ENCODE results near the gene C17orf67.
"Not testable (repeated sequence)": the region's sequence is repeated elsewhere in the genome, so short reads cannot be mapped to it uniquely, and the experiment has no call there.

Gene C17orf67

GRCh38 chr17:56773124-56773523 lies 60.6 kb downstream of the C17orf67 start:
- DNase-seq (ENCODE audit: low read depth) = no peak

DNA sequence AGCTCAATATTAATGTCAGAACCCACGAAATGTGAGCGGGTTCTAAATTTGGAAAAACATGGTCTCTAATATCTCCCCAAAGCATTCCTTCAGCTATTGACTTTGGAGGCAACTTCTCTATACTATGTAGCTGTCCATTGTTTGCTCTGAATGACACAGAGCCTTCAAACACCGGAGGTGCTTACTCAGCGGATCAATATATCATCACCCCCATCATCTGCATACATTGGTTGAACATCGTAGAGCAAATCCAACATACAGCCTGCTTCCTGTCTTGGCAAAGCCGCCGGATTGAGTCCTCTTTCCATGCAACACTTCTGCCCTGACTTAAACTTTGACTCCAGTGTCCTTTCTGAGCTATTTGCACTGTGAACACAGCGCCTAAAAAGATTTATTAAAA lies 61.3 kb downstream of the C17orf67 start:
- no peak for DNase-seq (ENCODE audit: low read depth)

- no peak for DNase-seq (ENCODE audit: low read depth)
These were observed 61.7 kb downstream of the C17orf67 start for GRCh38 chr17:56771975-56772374.

DNA sequence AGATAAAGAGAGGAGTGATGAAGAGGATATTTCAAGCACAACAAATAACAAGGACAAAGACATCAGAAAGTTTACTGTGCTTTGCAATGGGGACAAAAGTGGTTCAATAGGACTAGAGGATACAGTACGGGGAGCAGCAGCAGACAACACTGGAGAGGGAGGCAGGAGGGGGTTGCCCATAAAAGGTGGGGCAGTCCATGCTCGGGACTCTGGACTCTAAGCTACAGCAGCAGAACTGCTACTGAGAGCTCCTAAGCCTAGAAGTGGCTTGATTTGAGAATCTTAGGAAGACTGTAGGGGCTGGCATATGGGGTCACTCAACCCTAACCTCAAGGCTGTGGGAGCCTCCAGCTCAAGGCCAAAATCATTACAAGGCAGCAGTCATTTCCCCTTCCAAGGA lies 62.2 kb downstream of the C17orf67 start:
- no peak for DNase-seq (ENCODE audit: low read depth)

DNA sequence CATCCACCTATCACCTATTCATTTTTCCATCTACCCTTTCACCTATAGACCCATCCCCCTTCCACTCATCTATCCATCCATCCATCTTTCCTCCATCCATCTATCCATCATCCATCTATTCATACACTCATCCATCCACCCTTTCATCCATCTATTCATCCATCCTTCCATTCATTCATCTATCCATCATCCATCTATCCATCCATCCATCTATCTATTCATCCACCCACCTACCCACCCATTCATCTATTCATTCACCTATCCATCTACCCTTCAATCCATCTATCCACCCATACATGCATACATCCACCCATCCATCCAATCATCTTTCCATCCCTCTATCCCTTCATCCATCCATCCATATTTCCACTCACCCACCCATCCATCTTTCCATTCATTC lies 63.3 kb downstream of the C17orf67 start:
- DNase-seq (ENCODE audit: low read depth) = no peak

DNA sequence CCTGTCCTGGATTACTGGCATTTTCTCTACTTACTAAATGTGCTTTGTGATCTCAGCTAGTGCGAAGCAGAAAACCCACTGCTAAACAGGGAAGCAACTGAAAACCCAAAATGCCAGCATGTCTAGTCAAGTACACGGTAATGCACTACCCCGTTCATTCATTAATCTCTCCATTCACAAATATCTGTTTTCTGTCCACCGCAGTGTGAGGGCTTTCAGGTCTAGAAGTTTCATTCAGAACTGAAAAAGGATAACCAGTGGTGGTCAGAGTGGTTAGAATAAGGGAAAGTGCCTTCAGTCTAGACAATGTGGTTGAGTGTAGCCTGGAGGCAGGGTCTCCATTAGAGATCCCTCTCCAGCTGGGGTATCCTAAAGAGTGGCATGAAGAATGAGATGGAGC lies 68.3 kb downstream of the C17orf67 start:
- no peak for DNase-seq (ENCODE audit: low read depth)

GRCh38 chr17:56762988-56763387 lies 70.7 kb downstream of the C17orf67 start:
- DNase-seq (ENCODE audit: low read depth) = no peak

DNA sequence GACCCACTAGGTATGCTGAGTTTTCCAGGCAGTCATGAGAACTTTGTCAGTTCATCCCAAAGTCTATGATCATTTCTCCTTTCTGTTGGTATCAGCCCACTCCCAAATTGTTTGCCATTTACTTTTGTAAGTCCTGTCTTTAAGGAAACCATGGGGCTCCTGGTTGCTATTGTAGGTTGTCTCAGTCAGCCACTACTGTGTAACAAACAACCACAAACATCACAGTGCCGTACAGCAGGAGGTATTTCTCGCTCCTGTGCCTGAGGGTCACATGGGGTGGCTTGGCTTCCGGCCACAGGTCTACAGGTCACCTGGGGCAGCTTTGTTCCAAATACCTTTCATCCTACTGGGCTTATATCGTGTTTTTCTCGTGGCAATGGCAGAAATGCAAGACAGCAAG lies 71.6 kb downstream of the C17orf67 start:
- DNase-seq (ENCODE audit: low read depth) = no peak

- no peak for DNase-seq (ENCODE audit: low read depth)
These were observed 72.3 kb downstream of the C17orf67 start for GRCh38 chr17:56761387-56761786.

GRCh38 chr17:56757611-56758010 lies 76.1 kb downstream of the C17orf67 start:
- not testable (repeated sequence) for DNase-seq (ENCODE audit: low read depth)

DNA sequence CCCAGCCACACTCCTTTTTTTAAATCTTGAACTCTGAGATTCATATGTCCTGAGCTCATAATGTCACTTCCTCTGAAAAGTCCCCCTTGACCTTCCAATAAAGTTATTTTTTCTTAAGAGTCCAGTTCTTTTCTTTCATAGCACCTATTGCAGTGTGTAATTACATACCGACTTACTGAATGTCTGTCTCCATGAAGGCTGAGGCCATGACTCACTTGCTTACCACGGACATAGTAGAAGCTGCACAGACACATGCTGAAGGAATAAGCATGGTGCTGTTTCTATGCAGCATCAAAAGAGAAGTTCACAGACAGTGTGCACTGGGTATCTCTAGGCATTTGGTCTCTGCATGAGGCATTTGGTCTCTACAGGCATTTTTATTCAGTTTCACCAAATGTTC lies 77.2 kb downstream of the C17orf67 start:
- peak; percentile 87 for DNase-seq (ENCODE audit: low read depth)

DNA sequence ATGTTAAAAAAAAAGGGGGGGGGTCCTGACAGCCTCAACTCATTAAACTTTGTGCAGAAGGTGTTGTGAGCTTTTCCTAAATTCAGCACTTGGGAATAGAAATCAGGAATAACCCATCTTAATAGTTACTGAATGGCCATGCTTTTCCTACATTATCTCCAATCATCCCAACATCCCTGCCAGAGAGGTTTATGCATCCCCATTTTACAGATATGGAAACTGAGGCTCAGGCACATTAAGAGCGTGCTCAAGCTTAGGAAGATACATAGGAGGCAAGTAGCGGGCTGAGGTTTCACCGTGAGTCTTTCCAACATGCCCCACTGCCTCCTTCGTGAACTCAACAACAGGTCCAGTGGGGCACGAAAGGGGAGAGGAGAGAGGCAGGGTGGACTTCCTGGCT lies 78.4 kb downstream of the C17orf67 start:
- DNase-seq (ENCODE audit: low read depth) = no peak

- DNase-seq (ENCODE audit: low read depth) = peak; percentile 62
These were observed 79.1 kb downstream of the C17orf67 start for GRCh38 chr17:56754523-56755208.

- no peak for DNase-seq (ENCODE audit: low read depth)
These were observed 81.4 kb downstream of the C17orf67 start for GRCh38 chr17:56752263-56752836.

DNA sequence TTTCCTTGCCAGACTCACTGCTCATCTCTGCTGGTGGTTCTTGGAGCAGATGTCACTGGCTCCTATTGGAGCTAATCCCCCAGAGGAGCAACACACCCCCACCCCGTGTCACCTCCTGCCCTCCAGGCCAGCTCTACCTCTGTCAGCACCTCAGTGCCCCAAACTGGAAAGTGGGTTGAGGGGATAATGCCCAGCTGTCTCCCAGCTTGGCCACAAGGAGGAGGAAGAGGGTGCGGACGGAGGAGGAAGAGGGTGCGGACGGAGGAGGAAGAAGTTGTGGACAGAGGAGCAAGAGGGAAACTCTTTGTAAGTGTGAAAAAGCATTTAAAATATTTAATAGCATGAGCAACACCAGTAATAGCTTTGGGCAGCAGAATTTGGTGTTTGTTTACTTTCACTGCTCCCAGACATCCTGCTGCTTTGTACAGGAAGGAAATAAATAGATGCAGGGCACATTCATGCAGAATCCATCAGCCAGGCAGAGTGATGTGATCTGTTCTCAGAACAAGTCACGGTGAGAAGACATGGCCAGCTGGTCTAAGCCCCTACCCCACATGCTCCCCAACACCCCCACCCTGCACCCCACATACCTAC lies 82.5 kb downstream of the C17orf67 start:
- DNase-seq (ENCODE audit: low read depth) = no peak

GRCh38 chr17:56744721-56745120 lies 89.0 kb downstream of the C17orf67 start:
- DNase-seq (ENCODE audit: low read depth) = no peak

DNA sequence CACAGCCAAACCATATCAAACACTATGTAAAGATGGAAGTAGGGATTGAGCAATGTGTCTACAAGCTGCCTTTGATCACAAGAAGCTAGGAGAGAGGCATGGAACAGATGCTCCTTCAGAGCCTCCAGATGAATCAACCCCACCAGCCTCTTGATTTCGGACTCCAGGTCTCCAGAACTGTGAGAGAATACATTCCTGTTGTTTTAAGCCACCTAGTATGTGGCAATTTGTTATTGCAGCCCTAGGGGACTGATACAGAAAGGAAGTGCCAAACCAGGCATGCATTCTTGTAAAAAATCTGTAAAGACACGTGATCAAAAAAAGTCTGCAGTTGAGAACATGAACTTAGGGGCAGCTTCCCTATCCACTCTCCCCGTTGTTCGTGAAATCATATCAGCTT lies 91.1 kb downstream of the C17orf67 start:
- no peak for DNase-seq (ENCODE audit: low read depth)
